ENCODE data around the gene NSD2.
"Not testable (repeated sequence)": the region's sequence is repeated elsewhere in the genome, so short reads cannot be mapped to it uniquely, and the experiment has no call there.

Gene NSD2

DNA sequence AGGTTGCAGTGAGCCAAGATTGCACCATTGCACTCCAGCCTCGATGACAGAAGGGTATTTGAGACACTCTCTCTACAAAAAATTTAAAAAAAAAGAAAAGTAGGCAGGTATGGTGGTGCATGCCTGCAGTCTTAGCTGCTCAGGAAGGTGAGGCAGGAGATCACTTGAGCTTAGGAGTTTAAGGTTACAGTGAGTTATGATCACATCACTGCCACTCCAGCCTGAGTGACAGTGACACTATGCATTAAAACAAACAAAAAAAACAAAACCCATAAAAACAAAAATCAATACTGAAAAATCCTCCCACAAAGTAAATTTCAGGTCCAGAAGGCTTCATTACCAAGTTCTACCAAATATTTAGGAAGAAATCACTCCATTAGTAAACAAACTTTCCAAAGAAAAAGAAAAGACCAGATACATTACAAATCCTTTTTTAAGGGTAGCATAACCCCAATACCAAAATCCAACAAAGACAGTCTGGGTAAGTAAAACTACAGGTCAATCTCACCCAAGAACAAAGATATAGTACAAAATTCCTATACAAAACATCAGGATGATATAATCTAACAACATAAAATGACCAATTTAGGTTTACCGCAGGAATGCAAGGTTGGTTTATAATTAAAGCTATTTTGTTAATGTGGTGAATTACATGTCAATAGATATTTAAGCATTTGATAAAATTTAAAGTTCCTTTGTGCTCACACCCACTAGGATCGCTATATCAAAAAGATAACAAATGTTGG is 125.8 kb downstream of the NSD2 start:
- DNase-seq (ENCODE audit: low read depth in 2 of 2, low spot score in 1 of 2) = no peak

- DNase-seq (ENCODE audit: low read depth in 2 of 2, low spot score in 1 of 2) = no peak
Observed at GRCh38 chr4:1997712-1998111, 126.5 kb downstream of the NSD2 start.

DNA sequence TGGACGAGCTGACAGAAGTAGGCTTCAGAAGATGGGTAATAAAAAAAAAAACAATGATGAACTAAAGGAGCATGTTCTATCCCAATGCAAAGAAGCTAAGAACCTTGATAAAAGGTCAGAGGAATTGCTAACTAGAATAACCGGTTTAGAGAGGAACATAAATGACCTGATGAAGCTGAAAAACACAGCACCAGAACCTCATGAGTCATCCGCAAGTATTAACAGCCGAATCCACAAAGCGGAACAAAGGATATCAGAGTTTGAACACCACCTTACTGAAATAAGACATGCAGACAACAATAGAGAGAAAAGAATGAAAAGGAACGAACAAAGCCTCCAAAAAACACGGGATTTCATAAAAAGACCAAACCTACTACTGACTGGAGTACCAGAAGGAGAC is 127.1 kb downstream of the NSD2 start:
- DNase-seq (ENCODE audit: low read depth in 2 of 2, low spot score in 1 of 2) = no peak

- DNase-seq (ENCODE audit: low read depth in 2 of 2, low spot score in 1 of 2) = not testable (repeated sequence)
Observed at GRCh38 chr4:1999308-1999707, 128.1 kb downstream of the NSD2 start.

DNA sequence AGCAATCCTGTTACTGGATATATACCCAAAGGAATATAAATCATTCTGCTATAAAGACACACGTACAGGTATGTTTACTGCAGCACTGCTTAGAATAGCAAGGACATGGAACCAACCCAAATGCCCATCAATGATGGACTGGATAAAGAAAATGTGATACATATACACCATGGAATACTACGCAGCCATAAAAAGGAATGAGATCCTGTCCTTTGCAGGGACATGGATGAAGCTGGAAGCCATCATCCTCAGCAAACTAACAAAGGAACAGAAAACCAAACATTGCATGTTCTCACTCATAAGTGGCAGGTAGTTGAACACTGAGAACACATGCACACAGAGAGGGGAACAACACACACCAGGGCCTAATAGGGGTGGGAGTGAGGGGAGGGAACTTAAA is 132.2 kb downstream of the NSD2 start:
- not testable (repeated sequence) for DNase-seq (ENCODE audit: low read depth in 2 of 2, low spot score in 1 of 2)

GRCh38 chr4:2006367-2006766 is 135.2 kb downstream of the NSD2 start:
- DNase-seq (ENCODE audit: low read depth in 2 of 2, low spot score in 1 of 2) = no peak

DNA sequence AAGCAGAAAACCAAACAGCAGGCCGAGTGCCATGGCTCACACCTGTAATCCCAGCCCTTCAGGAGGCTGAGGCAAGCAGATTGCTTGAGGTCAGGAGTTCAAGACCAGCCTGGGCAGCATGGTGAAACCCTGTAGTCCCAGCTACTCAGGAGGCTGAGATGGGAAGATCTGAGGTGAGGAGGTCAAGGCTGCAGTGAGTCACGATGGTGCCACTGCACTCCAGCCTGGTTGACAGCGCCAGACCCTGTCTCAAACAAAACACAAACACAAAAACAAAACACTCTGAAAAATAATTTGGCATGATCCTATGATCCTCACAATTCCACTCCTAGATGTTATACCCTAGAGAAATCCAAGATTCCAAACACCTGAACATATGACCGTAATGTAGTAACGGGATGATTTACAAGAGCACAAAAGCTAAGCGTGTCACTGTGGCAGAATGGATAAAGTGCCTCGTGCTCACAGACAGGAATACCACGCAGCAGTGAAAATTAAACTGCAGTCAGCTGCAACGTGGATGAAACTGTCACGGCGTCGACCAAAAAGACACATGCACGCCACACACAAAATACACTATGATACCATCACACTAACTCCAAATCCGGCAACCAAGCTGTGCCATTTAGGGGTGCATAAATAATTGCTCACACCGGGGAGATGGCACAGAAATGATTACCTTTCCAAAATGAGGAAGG is 135.9 kb downstream of the NSD2 start:
- no peak for DNase-seq (ENCODE audit: low read depth in 2 of 2, low spot score in 1 of 2)

DNA sequence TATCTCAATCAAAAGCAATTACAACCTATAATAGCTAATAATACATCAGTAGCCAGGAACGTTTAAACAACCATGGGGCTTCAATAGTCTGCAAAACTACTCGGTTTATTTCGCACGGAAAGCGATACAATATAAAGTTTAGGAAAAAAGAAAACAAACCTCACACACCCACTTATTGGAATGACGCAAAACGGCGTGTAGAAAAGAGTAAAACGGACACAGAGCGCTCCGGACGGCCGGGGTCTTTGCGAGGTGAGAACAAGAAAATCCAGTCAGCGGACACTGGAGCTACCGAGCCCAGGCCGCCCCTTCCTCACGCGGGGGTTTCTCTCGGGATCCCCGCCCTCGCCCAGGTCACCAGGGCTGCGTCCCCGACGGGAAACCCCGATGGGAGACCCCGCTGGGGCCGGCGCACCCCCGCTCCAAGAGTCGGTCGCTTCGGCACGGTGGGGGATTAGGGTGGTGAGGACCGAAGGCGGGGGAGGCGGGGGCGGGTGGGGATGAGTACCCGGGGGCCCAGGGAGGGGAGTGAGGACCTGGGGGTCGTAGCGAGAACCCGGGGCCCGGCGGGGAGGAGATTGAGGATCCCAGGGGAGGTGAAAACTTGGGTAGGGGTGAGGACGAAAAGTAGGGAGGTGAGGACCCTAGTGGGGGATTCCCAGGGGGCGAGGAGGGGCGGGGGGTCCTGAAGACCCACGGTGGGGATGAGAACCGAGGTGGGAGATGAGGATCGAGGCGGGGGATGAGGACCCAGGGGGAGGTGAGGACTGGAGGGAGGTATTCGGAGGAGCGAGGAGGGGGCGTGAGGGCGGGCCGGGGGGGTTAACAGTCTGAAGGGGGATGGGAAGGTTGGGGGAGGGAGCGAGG is 136.8 kb downstream of the NSD2 start:
- no peak for DNase-seq (ENCODE audit: low read depth in 2 of 2, low spot score in 1 of 2)

- no peak for DNase-seq (ENCODE audit: low read depth in 2 of 2, low spot score in 1 of 2)
Observed at GRCh38 chr4:2008671-2008920, 137.4 kb downstream of the NSD2 start.

GRCh38 chr4:2008921-2009650 is 137.9 kb downstream of the NSD2 start, which contains the start of gene NELFA:
NELFA (minus strand) TSS chr4:2008974; CDS start chr4:2008959, 15 bp downstream.
- peak; percentile 90 to 93 for DNase-seq (ENCODE audit: low read depth in 2 of 2, low spot score in 1 of 2)

- peak in 1 of 2 donors; percentile 29 for DNase-seq (ENCODE audit: low read depth in 2 of 2, low spot score in 1 of 2)
Observed at GRCh38 chr4:2009651-2010233, 138.5 kb downstream of the NSD2 start.

GRCh38 chr4:2011583-2011982 is 140.4 kb downstream of the NSD2 start:
- no peak for DNase-seq (ENCODE audit: low read depth in 2 of 2, low spot score in 1 of 2)

DNA sequence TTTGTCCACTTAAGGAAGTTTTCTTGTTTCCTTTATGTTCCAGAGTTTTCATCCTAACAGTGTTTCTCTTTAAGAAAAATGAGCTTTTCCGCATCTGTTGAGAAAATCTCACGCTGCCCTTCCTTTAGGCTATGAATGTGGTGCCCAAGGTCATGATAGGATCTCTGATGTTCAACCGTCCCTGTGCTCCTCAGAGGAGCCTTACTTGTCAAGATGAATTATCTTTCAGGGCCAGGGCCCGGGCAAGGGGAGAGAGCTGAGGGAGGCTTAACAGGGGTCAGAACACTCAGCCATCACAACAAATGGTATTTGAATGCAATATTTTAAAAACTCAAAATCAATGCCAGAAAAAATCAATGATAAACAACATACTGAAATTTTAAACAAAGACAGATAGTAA is 143.8 kb downstream of the NSD2 start:
- no peak for DNase-seq (ENCODE audit: low read depth in 2 of 2, low spot score in 1 of 2)

GRCh38 chr4:2021358-2022018 is 150.3 kb downstream of the NSD2 start:
- not testable (repeated sequence) for DNase-seq (ENCODE audit: low read depth in 2 of 2, low spot score in 1 of 2)

DNA sequence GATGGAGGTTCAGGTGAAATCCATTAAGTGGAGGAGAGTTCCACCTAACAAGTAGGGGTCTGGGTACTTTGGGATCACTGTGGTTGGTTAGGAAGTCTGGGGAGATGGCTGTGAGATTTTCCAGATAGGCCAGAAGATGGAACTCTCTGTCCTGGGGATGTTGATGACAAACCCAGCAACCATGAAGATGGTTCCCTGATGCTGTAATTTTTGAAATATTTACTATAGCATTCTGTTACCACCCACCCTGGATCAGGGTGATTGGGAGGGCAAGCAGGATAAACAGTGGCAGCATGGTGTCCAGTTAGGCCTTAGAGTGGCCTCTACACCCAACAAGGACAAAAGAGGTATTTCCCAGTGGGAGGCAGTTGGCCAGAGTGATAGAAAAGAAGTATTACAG is 153.5 kb downstream of the NSD2 start:
- DNase-seq (ENCODE audit: low read depth in 2 of 2, low spot score in 1 of 2) = no peak

DNA sequence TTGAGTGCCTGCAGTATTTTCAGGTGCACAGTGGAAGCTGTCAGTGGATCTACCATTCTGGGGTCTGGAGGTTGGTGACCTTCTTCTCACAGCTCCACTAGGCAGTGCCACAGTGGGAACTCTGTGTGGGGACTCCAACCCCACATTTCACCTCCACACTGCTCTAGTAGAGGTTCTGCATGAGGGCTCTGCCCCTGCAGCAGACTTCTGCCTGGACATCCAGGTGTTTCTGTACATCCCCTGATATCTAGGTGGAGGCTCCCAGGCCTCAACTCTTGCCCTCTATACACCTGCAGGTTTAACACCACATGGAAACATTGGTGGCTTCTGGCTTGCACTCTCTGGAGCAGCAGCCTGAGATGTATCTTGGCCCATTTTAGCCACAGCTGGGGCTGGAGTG is 154.6 kb downstream of the NSD2 start:
- DNase-seq (ENCODE audit: low read depth in 2 of 2, low spot score in 1 of 2) = no peak

DNA sequence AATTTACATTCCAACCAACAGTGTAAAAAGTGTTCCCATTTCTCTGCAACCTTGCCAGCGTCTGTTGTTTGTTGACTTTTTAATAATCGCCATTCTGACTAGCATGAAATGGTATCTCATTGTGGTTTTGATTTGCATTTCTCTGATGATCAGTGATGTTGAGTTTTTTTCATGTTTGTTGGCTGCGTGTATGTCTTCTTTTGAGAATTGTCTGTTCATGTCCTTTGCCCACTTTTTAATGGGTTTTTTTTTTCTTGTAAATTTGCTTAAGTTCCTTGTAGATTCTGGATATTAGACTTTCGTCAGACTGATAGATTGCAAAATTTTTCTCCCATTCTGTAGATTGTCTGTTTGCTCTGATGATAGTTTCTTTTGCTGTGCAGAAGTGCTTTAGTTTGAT is 155.9 kb downstream of the NSD2 start:
- not testable (repeated sequence) for DNase-seq (ENCODE audit: low read depth in 2 of 2, low spot score in 1 of 2)

- DNase-seq (ENCODE audit: low read depth in 2 of 2, low spot score in 1 of 2) = not testable (repeated sequence)
Observed at GRCh38 chr4:2031161-2031560, 160.0 kb downstream of the NSD2 start.

Measured in stimulated activated CD8-positive, alpha-beta memory T cell treated with anti-CD3 and anti-CD28 coated beads, Interleukin-4, amount 100 ng/mL, for 1 hour (primary cell).